GM19023 (cell line): ENCODE data around the gene POLD3.

ENCODE experiments used
- ATAC-seq: cut with Tn5 transposase; IDR thresholded peaks from one replicate; pipeline ENCODE4 v1.9.1; 2021; ENCODE audit warnings: mild to moderate bottlenecking, moderate library complexity; ENCODE audit not compliant: unreplicated experiment

Gene POLD3

DNA sequence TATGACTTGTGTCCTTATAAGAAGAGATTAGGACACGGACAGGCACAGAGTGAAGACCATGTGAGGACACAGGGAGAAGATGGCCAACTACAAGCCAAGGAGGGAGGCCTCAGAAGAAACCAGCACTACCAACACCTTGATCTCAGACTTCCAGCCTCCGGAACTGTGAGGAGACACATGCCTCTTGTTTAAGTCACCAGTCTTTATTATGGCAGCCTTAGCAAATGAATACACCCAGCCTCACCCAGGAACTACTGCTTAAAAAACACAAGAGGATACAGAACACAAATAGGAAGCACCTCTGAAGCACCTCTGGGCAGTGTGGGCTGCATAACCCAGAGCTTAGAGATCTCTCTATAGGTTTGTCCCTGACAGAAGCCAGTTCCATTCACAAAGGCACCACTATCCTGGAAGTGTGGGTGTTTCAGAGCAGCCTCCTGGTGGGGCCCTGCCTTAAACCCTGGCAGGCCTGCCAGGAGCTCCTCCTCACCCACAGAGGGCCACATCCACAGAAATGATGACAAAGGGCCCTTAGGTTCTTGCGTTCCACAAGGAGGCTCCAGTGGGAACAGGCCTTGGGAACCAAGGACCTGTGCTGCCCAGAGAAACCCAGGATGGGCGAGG is 80.1 kb downstream of the POLD3 start:
- ATAC-seq: no peak

DNA sequence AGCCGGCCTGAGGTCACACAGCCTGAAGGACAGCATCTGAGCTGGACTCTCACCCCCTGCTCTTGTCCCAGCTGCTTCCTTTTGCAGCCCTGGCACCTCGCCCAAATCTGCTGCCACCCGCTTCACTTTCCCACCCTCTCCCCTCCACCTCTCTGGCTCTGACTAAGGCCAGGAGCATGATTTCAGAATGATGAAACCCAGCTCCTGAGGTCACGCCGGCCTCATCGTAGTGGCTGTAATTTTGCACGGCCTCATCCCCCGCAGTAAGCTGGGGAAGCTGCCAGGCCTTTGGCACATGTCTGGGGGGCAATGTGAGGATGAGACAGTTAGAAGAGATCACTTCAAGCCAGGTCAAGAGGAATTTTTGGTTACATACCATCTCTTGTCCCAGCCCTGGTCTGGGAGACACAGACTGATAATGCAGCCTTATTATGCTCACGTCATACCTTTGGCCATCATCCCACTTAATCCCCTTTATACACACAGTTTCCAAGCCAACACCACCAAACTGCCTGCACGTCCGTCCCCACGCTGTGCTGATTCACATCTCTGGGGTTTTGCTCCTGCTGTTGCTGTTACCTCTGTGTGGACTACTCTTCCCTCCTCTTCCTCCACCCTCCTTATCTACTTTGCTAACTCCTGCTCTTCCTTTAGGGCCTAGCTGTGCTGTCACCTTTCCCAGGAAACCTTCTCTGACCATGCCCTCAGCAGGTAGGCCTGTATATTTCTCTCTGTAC is 80.7 kb downstream of the POLD3 start:
- no peak for ATAC-seq

DNA sequence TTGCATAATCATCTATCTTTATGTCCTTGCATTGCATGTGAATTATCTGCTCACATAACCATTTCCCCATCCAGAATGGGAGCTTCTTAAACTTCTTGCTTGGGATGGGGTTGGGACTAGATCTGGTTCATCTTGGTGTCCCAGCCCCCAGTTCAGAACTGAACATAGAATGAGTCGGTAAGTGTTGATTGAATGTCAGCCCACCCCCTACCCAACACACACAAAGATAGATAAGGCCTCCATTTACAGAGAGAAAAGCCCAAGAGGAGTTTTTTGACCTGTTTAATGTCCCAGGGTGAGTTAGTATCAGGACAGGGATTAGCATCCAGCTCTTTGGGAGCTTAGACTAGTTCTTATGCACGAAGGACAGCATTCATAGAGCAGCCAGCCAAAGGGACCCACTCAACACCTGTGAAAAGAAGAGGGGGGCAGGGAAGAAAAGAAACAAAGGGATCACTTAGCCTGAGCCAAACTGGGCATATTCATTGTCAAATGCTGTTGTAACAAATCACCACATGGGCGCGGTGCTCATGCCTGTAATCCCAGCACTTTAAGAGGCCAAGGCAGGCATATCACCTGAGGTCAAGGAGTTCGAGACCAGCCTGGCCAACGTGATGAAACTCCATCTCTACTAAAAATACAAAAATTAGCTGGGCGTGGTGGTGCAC is 81.4 kb downstream of the POLD3 start:
- no peak for ATAC-seq

DNA sequence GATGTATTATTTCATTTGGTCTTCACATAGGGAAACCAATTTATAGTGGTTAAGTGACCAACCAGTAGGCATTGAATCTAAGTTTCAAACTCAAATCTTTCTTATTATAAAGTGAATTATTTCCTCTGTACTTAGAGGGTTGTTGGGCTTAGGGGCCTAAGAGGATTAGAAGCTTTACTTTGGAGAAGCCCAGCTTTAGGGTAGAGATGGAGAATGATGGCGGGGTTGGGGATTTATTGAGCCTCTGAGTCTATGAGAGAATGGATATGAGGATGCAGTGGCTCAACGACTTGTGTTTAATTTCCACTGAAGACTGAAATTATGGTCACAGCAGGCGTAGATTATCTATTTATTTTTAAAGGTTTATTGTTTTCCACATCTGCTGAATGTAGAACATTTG is 83.4 kb downstream of the POLD3 start:
- no peak for ATAC-seq

DNA sequence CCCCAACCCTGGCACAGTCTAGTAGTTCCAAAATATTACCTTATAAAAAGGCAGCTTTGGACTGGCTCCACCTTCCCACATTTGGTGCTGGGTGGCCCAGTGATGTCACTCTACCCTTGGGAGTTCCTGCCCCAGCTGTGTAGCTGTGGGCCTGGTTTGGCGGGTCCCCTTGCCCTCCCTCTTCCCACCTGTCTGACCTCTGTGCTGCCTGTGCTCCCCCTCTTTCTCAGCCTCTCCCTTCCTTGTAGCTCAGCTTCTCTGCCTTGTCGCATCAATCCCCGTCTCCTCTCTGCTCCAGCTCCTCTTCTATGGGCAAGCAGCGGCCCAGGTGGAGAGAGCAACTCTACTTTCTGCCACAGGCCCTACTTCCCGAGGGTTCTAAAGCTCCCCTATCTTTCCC is 84.2 kb downstream of the POLD3 start:
- ATAC-seq: no peak

DNA sequence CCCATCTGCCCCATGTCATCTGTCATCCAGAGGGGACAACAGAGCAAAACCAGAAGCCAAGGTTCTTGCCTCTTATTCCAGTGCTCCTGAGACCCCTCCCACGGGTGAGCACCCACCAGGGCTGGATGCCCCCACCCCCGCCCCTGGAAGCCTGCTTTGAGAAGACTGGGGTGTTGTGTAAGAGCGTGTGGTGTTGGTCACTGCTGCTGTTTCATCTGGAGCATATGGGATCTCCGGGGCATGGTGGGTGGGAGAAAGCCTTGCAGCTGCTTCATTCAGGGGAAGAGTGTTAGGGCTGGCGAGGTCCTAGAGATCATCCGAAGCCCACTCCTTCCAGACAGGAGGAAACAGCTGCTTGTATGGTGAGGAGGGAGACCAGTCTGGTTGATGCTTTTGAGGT is 84.7 kb downstream of the POLD3 start:
- no peak for ATAC-seq

DNA sequence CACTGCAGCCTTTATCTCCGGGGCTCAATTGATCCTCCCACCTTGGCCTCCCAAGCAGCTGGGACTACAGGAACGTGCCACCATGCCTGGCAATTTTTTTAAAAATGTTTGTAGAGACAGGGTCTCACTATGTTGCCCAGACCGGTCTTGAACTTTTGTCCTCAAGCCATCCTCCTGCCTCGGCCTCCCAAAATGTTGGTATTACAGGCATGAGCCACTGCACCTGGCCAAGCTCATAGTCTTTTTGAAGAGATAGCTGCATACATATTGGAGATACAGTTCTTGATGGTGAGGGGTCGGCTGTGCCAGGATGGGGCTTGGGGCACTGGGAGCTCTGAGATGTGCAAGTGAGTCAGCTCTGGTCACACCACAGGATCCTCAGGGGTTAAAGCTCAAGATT is 85.7 kb downstream of the POLD3 start:
- no peak for ATAC-seq

DNA sequence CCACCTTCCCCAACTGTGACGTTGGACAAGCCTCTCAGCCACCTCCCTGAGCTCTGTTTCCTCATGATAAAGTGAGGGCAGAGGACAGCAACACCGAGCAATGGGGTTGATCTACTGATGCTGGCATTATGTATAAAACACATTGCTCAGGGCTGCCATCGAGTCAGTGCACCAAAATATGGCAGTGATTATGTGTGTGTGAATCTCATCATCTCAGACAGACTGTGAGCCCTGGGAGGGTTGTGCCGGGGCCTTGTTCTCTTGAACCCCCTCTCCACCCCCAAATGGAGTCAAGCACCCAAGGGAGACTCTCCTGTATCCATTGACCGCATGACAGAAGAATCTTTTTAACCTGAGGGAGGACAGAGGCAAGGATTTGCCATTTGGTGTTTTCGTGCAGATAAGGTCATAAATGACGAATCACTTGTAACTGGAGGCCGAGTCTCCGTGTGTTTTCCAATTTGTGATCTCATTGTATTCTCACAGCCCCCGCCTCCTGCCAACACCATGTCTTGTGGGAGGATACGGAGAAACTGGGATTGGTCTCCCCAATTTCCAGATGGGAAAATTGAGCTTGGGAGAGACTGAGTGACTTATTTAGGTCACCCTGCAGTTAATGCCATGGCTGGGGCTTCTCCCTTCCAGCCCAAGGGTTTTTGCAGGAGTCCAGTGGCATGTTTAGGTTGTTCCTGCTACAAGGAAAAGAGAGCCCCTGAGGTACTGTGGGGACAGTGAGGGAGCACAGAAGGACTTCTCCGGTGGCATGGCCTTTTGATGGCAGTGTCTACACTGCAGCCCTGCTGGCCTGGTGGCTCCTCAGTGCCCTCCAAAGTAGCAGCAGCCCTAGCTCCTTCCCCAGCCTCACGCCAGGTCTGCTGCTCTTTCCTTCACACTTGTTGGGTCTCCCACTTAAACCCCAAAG is 86.5 kb downstream of the POLD3 start:
- no peak for ATAC-seq

DNA sequence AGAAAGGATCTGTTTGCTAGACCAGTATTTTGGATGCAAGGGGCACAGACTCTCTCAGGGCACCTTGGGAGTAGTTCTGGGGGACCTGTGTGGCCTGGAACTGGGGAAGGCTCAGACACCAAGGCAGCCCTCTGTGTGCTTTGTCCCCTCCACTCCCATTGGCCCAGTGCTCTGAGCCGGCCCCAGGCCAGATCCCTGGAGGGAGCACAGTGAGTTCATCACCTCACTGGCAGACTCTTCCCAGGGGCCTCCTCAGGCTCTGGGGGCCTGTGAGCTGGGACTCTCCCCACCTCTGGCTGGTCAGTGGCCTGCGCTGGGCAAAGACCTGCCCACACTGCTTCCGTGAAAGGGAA is 87.1 kb downstream of the POLD3 start:
- no peak for ATAC-seq

DNA sequence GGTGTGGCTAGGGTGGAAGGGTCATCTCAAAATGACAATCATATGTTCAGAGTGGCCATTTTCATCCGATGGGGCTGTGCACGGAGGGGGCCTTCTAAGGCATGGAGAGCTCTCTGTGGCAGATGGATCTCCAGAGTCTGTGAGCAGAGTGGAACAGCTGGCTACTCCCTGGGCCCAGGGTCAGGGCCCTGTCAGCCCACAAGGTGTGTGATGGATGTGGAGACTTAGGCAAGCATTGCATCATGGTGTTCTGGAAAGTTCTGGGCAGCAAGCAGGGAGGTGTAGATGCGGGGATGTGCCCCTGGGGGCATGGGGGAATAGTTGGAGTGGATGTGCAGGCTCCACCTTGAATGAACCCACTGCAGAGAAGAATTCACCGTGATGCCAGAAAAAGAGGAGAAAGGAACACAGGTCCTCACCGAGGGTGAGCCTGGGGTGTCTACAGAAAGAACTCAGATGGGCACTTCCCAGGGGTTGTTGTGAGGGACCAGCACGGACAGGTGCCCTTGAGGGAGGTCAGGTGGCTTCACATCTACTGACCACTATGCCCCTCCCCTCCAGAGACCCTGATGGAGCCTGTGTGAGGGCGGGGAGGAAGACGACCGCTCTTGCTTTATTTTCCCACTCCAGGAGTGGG is 87.8 kb downstream of the POLD3 start:
- ATAC-seq: no peak

DNA sequence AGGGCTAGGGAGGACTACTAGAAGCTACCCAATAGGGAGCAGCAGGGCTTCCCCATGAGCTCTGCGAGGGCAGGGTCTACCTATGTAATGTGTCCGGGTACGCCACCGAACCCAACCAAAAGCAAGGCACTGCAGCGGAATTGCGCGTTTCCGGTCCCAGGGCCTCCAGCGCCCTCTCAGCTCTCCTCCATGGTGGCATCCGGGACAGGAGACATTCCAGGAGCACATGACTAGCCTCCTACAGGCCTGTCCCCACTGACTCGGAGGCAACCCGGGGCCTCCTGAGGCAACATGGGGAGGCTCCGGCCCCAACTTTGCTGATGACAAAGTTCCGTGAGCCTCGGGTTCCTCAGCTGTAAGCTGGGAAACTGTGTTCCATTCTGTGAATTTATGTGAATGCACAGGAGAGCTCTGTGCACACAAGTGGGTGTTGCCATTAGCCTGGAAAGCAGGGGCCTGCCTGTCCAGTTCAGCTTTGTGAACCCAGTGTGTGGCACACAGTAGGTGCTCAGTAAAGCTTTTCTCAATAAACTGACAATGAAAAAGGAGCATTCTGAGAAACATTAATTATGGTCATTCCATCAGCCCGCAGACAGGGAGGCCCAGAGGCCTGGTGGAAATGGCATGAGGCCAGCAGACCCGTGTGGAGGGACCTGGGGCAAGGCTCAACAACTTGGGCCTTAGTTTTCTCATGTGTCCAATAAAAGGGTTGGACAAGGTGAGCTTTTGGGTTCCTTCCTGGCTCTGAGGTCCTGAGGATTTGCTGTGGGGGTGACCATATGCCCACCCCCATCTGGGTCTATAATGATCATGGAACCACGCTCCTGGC is 88.5 kb downstream of the POLD3 start:
- ATAC-seq: no peak

DNA sequence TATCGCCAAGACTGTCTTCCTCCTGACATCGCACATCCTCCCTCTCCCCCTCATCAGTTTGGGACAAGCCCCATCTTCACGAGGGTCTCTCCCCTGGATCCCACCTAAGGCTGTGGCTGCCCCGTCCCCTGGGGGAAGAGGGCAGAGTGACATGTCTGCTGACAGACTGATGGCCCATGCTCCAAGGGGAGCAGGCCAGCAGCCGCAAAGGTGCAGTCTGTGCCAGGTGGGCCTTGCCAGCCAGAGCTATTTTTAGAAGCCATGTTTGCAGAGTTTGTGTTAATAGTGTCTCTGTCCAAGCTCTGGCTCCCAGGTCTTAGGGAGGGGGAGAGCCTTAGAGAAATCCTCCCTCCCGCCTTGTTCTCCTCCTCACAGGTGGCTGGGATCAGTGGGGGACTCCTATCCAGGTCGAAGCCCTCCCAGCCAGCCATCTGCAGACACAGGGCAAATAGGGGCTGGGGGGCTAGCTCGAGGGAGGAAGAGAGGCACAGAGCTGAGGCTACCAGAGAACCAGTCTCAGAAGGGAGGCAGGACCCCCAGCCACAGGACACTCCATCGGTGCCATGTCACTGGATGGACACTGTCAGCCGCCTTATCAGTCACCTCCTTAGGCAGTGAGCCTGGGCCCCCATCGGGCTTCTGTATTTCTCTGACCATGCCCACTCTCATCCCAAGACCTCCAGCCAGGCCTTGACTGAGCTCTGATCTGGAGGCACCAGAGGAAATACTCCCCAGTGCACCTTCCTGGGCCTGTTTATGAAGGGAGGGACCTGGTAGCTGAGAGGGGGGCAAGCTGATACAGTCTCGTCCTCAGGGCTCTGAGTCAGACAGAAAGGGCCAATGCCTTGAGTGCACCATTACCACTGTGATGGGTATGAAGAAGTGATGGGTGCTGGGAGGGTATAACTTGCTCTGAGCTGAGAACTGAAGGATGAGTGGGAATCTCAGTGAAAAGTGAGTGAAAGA is 89.6 kb downstream of the POLD3 start:
- no peak for ATAC-seq

DNA sequence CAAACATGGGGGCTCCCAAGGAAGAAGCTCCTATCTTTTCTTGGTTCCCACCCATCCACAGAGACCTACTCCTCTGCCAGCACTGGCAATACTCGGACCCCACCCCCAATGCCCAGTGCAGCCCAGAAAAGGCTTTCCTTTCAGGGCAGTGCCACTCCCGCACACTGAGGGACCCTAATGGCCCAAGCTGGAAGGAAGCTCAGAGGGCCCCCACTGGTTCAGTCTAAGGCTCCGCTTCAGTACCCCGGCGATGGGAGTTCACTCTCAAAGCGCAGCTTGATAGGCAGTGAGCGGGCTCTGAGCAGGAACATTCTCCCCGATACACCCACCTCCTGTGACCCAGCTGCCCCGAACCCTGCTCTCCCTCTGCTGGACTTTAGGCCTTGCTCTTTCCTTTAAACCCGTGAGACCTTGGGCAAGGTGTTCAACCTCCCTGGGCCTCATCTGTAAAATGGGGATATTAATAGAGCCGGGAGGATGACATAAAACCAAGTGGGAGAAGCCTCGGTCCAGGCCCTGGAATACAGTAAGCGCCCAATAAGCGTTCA is 90.4 kb downstream of the POLD3 start:
- no peak for ATAC-seq

DNA sequence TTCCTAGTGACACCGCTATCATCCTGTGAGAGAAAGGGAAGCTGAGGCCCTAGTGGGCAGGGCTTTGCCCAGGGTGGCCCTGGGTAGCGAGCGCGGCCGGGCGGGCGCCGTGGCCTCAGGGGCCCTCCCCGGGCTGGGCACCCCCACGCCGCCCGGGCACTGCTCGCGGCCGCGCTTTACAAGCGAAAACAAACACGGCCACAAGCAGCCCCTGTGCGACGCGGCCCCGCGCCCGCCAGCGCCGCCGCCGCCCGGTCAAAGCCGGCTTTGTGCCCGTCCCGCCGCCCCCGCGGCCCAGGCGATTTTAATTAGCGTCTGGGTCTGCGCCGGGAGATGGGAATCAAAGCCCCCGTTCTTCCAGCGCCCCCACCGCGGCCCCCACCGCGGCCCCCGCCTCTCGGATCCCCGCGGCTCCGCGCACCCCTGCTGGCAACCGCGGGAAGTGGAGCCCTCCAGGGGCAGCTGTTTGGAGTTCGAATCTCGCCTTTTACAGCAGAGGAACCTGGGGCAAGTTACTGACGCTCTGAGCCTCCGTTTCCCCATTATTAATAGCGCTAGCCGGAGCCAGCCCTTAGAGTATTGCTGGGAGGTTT is 91.0 kb downstream of the POLD3 start:
- ATAC-seq: no peak

DNA sequence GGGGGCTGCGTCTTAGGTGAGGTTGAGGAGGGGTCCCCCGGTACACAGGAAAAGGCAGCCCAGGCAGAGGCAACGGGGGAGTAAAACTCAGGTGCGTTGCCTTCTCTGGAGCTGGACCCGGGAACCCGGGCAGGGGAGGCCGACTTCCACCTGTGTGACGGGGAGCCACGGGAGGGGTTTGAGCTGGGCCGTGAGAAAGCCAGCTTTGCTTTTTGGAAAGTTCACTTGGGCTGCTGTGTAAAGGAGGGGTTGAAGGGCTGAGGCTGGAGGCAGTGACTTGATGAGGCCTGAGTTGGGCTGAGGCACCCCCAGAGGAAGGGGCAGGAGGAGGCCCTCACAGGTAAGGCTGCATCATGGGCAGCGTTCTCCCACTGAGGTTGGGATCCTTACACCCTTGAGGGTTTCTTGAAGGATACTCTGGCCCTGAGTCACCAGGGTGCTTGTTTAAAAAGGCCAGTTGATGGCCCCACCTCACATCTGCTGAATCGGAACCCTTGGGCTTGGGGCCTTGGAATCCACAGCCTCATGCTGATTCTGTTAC is 91.6 kb downstream of the POLD3 start:
- no peak for ATAC-seq

DNA sequence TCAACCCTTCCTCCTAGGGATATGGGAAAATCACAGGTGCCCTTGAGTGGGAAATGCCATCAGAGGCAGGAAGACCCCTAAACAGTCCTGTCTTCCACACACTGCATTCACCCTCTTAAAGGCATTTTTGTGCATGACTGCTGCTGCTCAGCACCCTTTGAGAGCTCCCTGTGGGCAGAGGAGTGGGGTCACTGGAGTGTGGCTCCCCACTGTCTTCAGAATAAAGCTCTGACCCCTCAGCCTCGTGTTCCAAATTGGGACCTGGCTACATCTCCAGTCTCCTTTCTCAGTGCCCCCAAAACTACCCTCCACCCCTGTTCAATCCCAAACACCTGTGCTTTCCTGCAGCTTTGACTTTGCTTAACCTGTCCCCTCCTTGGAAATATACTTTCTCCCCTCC is 92.3 kb downstream of the POLD3 start:
- ATAC-seq: no peak

DNA sequence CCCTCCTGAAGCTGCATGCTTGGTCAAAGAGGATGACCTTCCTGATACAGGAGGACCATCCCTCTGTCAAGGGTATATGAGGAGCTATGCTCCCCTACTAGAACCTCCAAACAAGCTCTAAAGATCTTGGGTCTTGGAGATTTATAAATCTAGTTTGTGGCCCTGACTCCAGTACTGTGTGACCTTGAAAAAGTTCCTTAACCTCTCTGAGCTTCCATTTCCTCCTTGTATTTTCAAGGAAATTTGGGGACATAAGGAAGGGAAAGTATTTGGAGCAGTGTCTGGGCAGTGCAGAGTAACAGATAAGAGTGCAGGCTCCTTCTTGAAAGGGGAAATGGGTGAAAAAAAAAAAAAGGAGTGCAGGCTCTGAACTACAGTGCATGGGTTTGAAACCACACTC is 93.0 kb downstream of the POLD3 start:
- no peak for ATAC-seq

DNA sequence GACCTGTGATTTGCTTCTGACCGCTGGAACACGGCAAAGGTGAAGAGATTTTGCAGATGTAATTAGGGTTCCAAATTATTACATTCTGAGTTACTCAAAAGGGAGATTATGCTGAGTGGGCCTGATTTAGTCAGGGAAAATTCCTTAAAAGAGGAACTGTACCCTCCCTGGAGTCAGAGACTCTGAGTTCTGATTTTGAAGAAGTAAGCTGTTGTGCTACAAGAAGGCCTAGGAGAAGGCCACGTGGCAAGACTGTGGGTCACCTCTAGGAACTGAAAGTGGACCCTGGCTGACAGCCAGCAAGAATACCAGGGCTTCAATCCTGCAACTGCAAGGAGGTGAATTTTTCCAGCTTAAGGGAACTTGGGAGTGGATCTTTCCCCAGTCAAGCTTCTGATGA is 93.5 kb downstream of the POLD3 start:
- no peak for ATAC-seq
